ENCODE measurements around the gene UBAC2. TPM values are rescaled to one million over a fixed set of nuclear protein-coding genes. Genes with fewer than 3 reads are reported as not detected.
"Not testable (repeated sequence)": the region's sequence is repeated elsewhere in the genome, so short reads cannot be mapped to it uniquely, and the experiment has no call there.

Gene UBAC2
- total and polyA plus RNA-seq, 2 donors (not counting 3 experiments of a cell fraction or from before 2014, with no cell fraction given) = 45.7 to 54.4 TPM

DNA sequence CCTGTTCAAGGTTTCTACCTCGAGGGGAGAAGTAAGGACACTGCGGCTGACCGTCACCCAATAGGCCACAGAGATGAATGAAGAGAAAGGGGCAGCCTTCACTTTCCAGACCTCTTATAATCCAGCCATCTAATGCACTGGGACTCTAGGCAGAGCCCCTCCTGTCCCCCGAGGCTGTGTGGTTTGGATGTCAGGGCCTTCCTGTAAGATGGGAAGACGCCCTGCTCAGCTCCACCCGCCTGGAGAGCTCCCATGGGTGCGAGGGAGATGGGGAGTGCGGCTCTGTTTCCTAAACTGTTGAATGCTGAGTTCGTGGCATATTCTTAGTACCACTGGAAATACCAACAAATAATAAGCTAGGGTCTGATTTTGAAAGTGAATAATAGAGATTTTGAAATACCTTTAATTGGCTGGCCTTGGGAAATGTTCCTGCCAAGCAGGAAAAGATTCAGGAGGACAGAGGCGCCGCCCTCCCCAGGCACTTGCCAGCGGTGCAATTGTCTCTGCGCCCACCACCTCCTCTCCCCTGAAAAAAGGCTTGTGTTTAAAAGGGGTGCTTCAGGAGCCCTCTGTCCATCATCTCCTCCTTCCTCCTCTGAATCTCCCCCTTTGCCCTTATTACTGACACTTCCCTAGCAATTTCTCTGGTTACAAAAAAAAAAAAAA lies 191.9 kb downstream of the UBAC2 start:
- TF ChIP-seq JUN (IDR thresholded peaks at IDR 0.05; ENCODE audit: borderline replicate concordance, insufficient read depth, insufficient read length, low read depth) = no peak
- TF ChIP-seq POLR2A (IDR thresholded peaks at IDR 0.05; ENCODE audit: low read depth, low read length) = no peak
- TF ChIP-seq MAX (IDR thresholded peaks at IDR 0.05; ENCODE audit: insufficient read depth, insufficient read length) = no peak
- no peak for TF ChIP-seq GATA2 (IDR thresholded peaks at IDR 0.05; ENCODE audit: insufficient read depth, insufficient read length, low read depth, low read length)
- no peak for TF ChIP-seq FOS (IDR thresholded peaks at IDR 0.05; ENCODE audit: borderline replicate concordance, insufficient read depth, low read length)
- TF ChIP-seq EZH2 (IDR thresholded peaks at IDR 0.05; ENCODE audit: borderline replicate concordance, low read depth, low read length, severe bottlenecking) = no peak
- no peak for TF ChIP-seq POLR2AphosphoS5 (IDR thresholded peaks at IDR 0.05; ENCODE audit: insufficient read depth, low read depth, low read length)
- no peak for TF ChIP-seq MYC (IDR thresholded peaks at IDR 0.05; ENCODE audit: low read depth, low read length)
- TF ChIP-seq CTCF (IDR thresholded peaks at IDR 0.05; ENCODE audit: extremely low read depth in 1 of 2, insufficient read depth in 1 of 2, low read depth in 1 of 2, low read length in 2 of 2) = no peak
- Histone ChIP-seq H3K4me2 (ENCODE audit: insufficient read depth, low read length) (no peak overlapping the region), H4K20me1 (replicated peaks; ENCODE audit: control insufficient read depth, extremely low read depth, insufficient read depth, low read length) (no peaks in the 10 kb centered on the region), H3K9me1 (replicated peaks; ENCODE audit: control insufficient read depth, extremely low read depth, insufficient read depth, low read length) (no peaks in the 10 kb centered on the region), H3K27ac (ENCODE audit: insufficient read depth, low read depth, low read length) (no peak overlapping the region), H3K4me3 (replicated peaks in 1 of 3; ENCODE audit: insufficient read depth in 1 of 3, low read depth in 1 of 3, low read length in 3 of 3) (no peak overlapping the region), H2AFZ (ENCODE audit: low read depth, low read length) (no peak overlapping the region), H3K9me3 (replicated peaks; ENCODE audit: control insufficient read depth, insufficient read depth, low read length) (no peaks in the 10 kb centered on the region), H3K79me2 (ENCODE audit: control insufficient read depth, insufficient read depth, low read length) (no peaks in the 10 kb centered on the region), H3K9ac (replicated peaks; ENCODE audit: extremely low read depth, insufficient read depth, low read length) (no peak overlapping the region), H3K4me1 (ENCODE audit: control insufficient read depth, extremely low read depth, insufficient read depth, low read length) (no peaks in the 10 kb centered on the region), H3K27me3 (ENCODE audit: control insufficient read depth in 2 of 2, insufficient read depth in 2 of 2, low read length in 2 of 2) (no peaks in the 10 kb centered on the region), H3K36me3 (ENCODE audit: control insufficient read depth in 2 of 2, extremely low read depth in 1 of 2, insufficient read depth in 2 of 2, low read length in 2 of 2) (no peaks in the 10 kb centered on the region)
- CTCF ChIA-PET = interaction anchor here (0.8 to 2.4 kb wide), 4 partner anchors 58 to 216 kb away, joined by 3 to 11 read pairs (median 3); no protein-coding TSS in a partner anchor
- intact Hi-C loops (cut with micrococcal nuclease) = no loop called here
- dilution Hi-C loops (cut with MboI; ENCODE audit: extremely low pct_ligation_motif_present, low sequenced_read_pairs) = no loop called here
- POLR2A ChIA-PET = no interaction called here
- FAIRE-seq (no peak), DNase-seq (ENCODE audit: low read depth, low spot score) (no peak)
- no TSS peak for BruUV-seq (replicated peaks)

DNA sequence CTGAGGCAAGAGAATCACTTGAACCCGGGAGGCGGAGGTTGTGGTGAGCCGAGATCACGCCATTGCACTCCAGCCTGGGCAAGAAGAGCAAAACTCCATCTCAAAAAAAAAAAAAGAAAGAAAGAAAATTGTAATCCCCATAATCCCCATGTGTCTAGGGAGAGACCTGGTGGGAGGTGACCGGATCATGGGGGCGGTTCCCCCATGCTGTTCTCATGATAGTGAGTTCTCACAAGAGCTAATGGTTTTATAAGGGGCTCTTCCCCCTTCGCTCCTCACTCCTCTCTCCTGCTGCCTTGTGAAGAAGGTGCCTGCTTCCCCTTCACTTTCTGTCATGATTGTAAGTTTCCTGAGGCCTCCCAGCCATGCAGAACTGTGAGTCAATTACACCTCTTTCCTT lies 192.7 kb downstream of the UBAC2 start:
- H3K9me3 ChIP-seq (replicated peaks; ENCODE audit: control insufficient read depth, insufficient read depth, low read length); H4K20me1 ChIP-seq (replicated peaks; ENCODE audit: control insufficient read depth, extremely low read depth, insufficient read depth, low read length); H3K4me1 ChIP-seq (ENCODE audit: control insufficient read depth, extremely low read depth, insufficient read depth, low read length); H3K9ac ChIP-seq (replicated peaks; ENCODE audit: extremely low read depth, insufficient read depth, low read length); intact Hi-C loops (cut with micrococcal nuclease); H3K4me3 ChIP-seq (replicated peaks in 1 of 3; ENCODE audit: insufficient read depth in 1 of 3, low read depth in 1 of 3, low read length in 3 of 3); H3K79me2 ChIP-seq (ENCODE audit: control insufficient read depth, insufficient read depth, low read length); DNase-seq (ENCODE audit: low read depth, low spot score); H2AFZ ChIP-seq (ENCODE audit: low read depth, low read length); BruUV-seq (replicated peaks); H3K4me2 ChIP-seq (ENCODE audit: insufficient read depth, low read length); FAIRE-seq; dilution Hi-C loops (cut with MboI; ENCODE audit: extremely low pct_ligation_motif_present, low sequenced_read_pairs); H3K27me3 ChIP-seq (ENCODE audit: control insufficient read depth in 2 of 2, insufficient read depth in 2 of 2, low read length in 2 of 2); H3K9me1 ChIP-seq (replicated peaks; ENCODE audit: control insufficient read depth, extremely low read depth, insufficient read depth, low read length); H3K36me3 ChIP-seq (ENCODE audit: control insufficient read depth in 2 of 2, extremely low read depth in 1 of 2, insufficient read depth in 2 of 2, low read length in 2 of 2); H3K27ac ChIP-seq (ENCODE audit: insufficient read depth, low read depth, low read length); POLR2A ChIA-PET: not testable (repeated sequence)
- CTCF ChIA-PET = interaction anchor here (0.8 to 1.5 kb wide), 2 partner anchors 58 to 127 kb away, joined by 3 read pairs; no protein-coding TSS in a partner anchor
